HG02970 (cell line): ENCODE results near the gene CHST12.

Source experiments
- ATAC-seq: cut with Tn5 transposase; IDR thresholded peaks from one replicate; pipeline ENCODE4 v1.9.1; 2021; ENCODE audit warnings: mild to moderate bottlenecking, moderate library complexity, moderate number of reproducible peaks; ENCODE audit not compliant: unreplicated experiment, low FRiP score

The CHST12 gene

DNA sequence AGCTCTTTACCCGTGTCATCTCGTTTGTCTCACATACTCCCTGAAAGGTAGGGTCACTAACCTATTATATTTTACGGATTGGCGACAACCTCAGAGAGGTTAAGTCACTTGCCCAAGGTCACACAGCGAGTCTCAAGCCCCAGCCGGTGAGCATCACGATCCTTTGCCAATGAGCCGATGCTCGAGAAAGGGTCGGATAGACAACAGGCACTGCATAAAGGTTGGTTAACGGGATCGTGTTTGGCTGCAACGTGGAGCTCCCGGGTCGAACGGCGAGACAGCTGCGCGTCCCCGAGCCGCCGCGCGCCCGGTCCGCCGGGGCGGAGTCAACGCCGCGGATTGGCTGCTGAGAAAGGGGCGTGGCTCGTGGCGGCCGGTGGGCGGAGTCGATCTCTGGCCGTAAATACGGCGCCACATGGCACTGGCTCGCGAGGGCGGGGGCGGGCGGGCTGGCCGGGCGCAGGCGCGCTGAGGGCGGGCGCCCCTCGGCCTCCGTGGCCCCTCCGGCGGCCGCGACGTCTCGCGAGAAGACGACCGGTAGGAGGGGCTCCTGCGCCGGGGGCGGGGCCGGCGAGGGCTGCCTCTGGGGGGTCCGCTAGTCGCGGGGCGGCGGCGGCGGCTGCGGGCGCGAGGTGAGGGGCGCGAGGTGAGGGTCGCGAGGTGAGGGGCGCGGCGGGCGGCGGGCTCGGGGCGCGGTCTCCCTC lies at the start of gene CHST12:
TSS of gene CHST12 (plus strand) at position 598 of the 704 bp plus-strand sequence. CDS start 29,029 bp downstream, outside the sequence.
- ATAC-seq: peak; percentile 59

DNA sequence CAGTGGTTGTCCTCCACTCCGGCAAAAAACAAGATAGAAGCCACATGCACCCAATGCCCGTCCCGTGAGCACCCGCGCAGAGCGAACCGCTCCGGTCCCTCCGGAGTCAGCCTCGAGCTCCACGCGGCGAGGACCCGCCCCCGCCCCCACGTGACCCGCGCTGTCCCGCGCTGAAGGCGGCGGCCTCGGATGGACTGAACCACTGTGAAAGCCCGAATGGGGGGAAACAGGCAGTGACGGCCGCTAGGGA lies 49.5 kb upstream of the CHST12 start:
- peak; percentile 50 for ATAC-seq

DNA sequence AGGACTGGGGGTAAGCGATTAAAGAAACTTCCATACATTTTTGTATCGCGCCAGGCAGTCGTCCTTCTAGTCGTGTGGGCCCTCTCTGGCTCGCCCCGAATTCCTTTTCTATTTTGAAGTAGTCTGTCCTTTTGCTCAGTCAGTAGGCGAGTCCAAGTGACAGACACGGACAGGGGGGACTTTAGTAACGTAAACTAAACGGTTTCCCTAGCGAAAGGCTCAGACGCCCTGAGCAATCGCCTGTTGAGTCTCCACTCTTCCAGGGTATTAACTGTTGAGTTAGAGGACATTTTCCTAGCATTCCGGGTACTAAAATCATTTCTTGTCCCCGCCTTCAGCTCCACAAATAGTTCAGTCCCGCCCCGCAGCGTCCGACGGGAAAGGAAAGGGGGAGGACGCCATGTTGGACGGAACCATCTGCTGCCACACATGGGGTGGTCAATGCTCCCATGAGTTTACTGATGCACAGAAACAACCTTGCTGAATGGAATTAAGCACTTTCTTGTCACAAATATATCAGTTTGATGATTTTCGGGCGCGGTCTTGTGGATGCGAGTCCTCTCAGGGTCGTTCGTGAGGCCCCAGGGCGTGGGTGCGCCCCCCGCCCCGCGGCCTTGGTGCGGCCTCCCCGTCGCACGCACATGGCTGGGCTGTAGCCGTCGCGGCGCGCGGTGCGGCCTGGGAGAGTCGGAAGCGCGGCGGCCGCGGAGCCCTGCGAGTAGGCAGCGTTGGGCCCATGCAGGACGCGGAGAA lies 49.0 kb upstream of the CHST12 start, which contains the start of gene EIF3B:
TSS of gene EIF3B (plus strand) at position 642 of the 753 bp plus-strand sequence. CDS start at position 737, 95 bp downstream.
- peak; percentile 82 for ATAC-seq

DNA sequence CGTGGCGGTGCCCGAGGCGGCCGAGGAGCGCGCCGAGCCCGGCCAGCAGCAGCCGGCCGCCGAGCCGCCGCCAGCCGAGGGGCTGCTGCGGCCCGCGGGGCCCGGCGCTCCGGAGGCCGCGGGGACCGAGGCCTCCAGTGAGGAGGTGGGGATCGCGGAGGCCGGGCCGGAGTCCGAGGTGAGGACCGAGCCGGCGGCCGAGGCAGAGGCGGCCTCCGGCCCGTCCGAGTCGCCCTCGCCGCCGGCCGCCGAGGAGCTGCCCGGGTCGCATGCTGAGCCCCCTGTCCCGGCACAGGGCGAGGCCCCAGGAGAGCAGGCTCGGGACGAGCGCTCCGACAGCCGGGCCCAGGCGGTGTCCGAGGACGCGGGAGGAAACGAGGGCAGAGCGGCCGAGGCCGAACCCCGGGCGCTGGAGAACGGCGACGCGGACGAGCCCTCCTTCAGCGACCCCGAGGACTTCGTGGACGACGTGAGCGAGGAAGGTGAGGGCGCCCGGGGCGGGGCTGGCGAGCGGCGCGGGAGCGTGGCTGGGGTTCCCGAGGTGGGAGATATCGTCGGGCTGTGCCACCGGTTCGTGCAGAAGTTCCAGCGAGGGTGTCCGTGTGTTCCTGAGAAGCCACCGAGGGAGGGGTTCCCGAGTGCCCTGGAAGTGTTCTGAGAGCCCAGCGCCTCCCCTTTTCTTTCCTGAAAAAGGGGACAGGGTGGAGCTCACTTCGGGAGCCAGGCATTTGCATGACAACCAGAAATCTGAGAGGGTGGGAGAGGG lies 48.3 kb upstream of the CHST12 start:
- peak; percentile 27 for ATAC-seq

DNA sequence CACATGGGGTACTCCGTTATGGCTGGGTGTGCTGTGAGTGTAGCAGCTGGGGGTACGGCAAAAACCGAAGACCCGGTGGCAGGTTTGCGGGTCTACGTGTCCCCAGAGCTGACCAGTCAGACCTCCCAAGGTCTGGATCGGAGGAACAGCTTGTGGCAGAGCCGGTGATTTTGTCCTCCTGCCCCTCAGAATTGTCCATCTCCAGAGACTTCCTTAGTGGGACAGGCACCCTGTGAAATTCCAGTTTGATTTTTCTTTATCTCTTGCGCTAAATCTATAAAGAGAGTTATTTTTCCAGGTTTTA lies 47.8 kb upstream of the CHST12 start:
- no peak for ATAC-seq

DNA sequence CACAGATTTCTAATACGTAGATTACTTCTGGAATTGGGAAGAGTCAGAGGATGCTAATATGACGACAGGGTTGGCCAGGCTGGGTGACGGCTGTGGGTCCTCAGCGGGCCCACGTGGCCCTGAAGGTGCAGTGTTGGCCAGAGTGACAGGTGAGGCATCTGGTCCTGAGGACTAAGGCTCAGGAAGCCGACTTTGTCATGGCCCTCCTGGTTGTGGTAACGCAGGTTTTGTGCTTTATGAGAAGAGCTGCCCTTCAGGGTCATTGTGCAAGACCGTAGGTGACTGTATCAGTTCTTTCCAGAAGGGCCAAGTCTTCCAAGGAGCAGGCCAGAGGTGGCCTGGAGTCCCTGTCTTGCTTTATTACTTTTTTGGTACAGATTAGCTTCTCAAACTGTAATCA lies 46.2 kb upstream of the CHST12 start:
- ATAC-seq: no peak

DNA sequence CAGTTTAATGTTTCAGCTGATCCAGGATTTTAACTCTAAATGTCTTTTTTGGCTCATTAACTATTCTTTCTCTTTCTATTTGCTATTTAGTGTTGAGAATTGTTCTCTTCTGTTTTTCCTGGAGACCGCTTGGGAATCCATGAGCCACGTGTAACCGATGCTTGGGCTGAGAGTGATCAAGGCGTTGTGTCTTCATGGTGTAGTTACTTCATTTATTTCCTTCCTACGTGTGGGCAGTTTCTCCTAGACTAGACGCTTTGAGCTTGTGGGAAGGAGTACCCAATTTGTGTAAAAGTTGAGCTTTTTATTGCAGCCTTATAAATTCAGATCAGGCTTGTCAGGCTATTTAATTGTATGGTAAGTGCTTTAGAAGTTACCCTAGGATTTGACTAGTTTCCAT lies 45.8 kb upstream of the CHST12 start:
- ATAC-seq: no peak

DNA sequence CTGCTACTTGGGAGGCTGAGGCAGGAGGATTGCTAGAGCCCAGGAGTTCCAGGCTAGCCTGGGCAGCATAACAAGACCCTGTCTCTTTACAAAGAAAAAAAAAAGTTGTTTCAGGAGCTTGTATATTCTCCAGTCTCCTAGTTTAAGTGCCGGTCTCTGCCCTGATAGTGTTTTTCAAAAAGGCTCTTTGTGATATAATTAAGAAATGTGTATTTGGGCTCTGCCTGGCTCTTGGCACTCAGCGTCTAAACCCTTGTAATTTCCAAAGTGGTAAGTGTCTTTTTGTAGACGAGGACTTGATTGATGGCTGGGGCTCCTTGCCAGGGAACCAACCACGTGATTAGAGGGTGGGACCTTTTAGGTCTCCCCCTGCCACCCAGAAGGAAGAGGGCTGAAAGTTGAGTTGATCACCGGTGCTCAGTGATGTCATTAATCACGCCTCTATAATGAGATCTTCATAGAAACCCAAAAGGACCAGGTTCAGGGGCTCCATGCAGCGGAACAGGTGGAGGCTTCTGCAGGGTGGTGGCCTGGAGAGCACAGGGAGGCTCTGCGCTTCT lies 44.4 kb upstream of the CHST12 start:
- no peak for ATAC-seq

DNA sequence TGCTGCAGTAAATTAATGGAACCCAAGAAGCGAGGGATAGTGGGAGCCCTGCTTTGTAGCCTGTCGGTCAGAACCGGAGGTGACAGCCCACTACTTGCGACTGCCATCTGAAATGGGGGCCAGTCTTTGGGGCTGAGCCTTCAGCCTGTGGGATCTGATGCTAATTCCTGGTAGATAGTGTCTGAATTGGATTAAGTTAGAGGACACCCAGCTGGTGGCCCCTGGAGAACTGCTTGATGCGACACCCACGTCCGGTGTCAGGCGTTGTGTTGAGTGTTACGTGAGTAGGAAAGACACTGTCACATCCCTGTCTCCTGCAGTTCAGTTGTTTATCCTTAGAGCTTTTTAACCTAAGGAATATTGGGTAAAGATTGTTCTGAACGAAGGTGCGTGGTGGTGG lies 43.8 kb upstream of the CHST12 start:
- ATAC-seq: no peak

DNA sequence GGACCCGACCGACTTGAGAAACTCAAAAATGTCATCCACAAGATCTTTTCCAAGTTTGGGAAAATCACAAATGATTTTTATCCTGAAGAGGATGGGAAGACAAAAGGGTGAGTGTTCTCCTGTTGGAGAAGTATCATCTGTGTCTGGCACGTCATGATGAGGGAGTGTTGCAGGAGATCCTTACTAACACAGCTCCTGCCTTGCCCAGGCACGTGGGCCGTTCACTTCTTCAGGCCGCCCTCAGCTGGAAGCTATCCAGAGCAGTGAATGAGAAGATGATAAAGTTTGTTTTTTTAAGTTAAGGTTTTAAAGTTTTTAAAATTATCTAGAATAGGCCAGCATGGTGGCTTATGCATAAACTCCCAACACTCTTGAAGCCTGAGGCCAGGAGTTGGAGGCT lies 42.6 kb upstream of the CHST12 start:
- ATAC-seq: no peak

DNA sequence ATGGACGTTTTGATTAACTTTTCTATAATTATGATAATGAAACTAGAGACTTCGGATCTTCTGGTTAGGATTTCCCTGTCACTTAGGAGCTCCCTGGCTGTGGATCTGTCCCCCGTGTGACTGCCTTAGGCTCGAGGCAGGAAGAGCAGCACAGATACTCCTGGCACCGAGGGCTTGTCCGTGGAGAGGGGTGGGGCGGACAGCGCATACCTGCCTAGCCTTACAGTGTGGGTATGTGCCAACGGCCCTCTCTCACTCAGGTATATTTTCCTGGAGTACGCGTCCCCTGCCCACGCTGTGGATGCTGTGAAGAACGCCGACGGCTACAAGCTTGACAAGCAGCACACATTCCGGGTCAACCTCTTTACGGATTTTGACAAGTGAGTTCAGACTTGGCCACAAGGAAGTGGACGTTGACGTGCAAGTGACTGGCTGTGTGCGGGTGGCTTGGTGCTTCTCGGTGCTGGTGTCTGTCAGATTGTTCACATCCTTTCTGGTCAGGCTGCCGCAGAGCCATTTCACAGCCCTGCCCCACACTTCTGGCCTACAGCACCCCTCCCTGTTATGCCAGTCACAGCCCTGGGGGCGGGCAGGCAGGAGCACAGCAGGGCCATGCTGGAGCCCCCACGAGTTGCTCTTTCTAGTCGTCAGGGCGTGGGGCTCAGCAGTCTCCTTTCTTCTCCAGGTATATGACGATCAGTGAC lies 40.9 kb upstream of the CHST12 start:
- ATAC-seq: no peak

DNA sequence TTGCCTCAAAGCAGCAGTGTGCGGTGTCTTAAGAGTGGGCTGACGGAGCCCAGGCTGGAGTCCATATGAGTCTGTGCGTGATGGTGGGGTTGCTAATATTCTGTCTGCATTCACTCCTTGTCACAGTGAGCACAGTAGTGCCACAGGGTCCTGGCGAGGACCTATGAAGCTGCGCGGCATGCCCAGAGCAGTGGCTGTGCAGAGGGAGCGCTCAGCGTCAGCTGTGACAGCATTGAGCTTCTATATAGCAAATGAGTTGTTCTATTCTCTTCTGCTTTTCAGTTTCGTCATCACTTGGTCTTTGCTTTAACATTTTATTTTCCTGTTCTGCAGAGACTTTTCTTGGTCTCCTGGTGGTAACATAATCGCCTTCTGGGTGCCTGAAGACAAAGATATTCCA lies 34.3 kb upstream of the CHST12 start:
- ATAC-seq: no peak

DNA sequence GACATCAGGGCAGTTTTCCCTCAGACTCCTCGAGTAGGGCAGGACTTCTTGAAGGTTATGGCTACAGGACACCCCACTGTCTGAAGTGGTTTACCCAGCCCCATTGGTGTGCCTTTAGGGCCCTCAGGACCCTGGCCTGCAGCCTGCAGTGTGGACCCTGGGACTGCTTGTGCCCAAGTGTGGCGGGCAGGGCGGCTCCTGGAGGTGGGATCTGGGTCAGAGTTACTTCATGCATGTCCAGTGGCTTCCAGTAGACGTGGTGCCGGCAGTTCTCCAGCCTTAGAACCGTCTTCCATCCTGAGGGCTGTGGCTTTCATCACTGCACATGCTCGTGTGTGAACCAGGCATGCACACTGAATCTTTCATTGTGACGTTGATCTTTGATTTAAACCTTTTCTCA lies 32.1 kb upstream of the CHST12 start:
- ATAC-seq: no peak

DNA sequence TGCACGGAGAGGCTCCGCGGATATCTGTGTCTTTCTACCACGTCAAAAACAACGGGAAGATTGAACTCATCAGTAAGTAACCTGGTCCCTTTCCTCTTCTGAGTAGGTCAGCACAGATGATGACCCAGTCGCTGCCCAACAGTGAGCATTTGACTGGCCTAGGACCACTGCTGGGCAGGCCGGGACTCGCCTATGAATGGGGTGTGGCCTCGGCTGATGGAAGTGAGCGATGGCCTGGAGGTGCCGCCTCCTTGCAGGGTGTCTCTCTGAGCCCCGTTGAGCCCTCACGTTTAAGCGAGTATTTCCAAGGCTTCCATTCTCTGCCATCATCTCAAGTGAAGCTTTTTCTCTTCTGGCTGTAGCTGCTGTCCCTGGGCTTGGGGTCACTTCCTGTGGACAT lies 30.7 kb upstream of the CHST12 start:
- no peak for ATAC-seq

DNA sequence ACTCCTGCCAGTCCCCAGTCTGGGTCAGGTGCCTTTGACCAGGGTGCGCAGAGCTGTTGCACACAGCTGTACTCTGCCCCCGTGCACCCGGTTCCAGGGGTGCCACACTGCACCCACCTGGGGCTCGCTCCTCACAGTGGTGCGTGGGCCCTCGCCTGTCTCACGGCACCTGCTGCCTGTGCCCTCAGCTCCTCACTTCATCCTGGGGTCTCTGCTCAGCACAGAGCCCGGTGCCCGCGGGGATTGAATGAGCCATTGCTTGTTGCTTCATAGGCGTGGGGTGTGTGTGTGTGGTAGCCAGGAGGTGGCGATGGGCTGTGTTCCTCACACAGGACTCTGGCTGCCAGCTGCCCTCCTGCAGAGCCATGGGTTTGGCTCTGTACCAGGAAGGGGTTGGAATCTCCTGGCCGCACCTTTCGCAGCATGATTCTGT lies 30.3 kb upstream of the CHST12 start:
- ATAC-seq: no peak

DNA sequence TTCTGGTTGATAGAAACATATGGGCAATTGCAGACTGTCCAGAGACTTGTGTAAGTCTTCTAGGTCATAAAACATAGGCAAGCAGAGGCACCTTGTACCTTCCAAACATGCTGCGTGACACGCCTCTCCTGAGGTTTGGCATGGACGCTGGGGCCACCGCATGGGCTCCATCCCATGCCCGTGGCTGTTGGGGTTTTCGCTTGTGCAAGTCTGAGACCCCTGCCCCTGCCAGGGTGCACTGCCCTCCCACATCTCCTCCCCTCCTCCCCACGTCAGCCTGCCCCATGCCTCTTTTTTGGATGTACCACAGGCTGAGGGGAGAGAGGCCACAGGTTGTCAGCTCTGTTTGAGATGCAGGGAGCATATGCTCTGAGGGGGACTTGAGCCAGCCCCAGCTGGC lies 29.8 kb upstream of the CHST12 start:
- no peak for ATAC-seq

DNA sequence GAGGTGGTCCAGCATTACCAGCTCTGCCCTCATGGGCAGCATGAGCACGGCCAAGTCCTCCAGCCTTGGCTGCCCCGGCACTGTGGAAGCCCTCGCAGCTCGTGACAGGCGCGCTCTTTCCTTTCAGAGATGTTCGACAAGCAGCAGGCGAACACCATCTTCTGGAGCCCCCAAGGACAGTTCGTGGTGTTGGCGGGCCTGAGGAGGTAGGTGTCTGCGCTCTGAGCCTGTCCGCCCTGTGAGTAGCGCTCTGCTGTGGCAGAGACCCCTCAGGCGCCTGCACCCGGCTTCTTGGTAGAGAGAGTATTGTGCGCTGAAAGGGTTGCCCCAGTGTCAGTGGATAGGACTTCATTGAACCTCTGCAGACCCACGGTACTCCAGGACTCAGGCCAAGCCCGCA lies 29.0 kb upstream of the CHST12 start:
- no peak for ATAC-seq

DNA sequence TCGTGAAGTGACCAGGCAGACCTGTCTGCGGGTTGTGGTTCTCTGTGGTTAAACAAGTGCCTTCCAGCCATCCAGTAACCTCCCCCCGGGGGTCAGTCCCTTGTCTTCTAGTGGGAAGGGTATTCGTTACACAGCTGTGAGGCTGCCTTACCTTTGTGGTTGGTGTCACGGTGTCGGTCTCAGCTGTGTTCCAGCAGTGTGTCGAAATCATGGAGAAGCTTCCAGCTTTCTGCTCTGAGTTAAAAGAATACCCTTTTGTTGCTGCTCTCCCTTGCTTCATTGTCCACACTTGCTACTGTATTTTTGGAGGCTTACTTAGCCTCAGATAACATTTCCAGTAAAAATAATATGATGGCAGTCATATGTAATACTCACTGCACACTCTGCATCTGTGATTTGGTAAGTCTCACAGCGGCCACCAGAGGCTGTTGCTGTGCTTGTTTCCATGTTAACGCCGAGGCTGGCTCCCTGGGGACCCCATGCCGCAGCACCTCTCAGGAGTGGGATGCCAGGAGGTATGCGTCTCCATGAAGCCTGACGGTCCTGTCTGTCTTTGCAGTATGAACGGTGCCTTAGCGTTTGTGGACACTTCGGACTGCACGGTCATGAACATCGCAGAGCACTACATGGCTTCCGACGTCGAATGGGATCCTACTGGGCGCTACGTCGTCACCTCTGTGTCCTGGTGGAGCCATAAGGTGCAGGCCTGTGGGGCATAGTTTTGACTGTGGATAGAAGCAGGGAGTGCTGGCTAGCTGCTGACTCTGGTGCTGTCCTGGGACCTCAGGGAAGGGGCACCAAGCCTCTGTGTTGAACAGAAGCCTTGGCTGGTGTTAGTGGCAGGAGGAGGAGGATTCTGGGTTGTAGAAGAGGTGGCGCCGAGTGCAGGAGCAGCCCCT lies 28.3 kb upstream of the CHST12 start:
- ATAC-seq: no peak

DNA sequence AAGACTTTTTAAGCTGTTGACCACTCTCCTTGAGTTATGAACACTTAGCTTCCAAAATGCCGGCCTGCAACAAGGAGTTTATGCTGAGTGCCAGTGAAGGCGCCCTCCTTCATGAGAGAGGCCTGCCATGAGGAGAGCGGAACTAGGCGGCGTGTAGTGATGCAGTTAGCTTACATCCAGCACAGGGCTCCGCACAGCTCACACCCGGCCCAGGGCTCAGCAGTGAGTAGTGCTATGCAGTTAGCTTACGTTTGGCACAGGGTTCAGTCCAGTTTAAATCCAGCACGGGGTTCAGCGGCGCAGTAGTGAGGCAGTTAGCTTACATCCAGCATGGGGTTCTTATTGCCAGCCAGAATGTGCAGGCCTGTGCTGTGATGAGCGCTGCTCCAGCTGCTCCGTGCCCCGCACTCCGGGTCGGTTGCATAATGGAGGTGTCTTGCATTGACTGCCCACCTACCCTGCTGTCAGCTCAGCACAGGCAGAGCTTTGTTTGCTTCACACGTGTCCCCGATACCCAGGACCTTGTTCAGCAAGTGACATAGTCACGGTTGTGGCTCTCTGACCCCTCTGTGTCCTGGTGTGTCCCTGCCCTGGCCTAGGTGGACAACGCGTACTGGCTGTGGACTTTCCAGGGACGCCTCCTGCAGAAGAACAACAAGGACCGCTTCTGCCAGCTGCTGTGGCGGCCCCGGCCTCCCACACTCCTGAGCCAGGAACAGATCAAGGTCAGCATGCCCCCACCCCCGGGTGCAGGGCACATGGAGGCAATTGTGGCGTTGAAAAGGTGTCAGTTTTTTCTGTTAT lies 26.9 kb upstream of the CHST12 start:
- ATAC-seq: no peak
